ENCODE measurements around the gene TRAPPC1.
A peak's percentile ranks its signal among the peaks of the same experiment; 100 is the strongest.

The TRAPPC1 gene

DNA sequence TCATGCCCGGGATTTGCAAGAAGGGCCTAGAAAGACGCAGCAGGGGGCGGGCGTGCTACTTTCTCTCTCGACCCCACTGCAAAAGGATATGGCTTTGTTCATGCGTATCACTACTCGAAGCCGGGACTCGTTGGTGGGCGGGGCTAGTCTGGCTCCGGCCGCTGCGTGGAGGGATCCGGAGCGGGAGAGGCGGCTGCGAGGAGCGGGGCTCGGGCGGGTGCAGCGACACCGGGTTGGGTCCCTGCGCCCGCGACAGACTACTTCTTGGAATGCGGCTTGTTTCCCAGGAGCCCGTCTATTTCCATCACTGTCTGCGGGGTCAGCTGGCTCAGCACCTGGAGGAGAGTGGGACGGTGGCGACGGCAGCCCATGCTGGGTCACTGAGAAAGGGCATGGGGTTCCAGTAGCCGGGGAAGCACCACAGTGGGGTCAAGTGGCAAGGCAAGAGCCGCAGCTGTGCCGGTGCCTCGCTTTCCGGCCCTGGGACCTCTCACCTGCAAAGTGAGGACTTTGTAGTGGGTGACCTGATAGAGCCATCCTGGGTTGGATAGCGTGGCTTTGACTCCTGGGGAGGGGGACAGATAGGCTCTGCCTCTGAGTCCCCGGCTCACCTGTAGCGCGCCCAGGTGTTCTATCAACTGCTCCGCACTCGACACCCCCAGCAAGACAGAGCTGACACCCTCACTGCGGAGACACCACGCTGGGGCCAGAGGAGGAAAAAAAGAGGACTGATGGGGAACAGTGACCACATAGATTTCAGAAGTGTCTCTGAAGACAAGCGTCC, 8.7 kb downstream of the TRAPPC1 start:
- ChIA-PET POLR2A (no interaction called here), CTCF (interaction anchor here (1.3 to 2.5 kb wide), 5 partner anchors 59 to 134 kb away, joined by 4 to 9 read pairs (median 5); no protein-coding TSS in a partner anchor)
- DNase-seq (ENCODE audit: low read depth, low spot score) = no peak
- no peak for TF ChIP-seq CTCF (IDR thresholded peaks at IDR 0.05; ENCODE audit: insufficient read depth, low read length, missing control alignments)
- H3K4me3 ChIP-seq (ENCODE audit: low read depth, low read length) = peak overlapping the region; percentile 52

DNA sequence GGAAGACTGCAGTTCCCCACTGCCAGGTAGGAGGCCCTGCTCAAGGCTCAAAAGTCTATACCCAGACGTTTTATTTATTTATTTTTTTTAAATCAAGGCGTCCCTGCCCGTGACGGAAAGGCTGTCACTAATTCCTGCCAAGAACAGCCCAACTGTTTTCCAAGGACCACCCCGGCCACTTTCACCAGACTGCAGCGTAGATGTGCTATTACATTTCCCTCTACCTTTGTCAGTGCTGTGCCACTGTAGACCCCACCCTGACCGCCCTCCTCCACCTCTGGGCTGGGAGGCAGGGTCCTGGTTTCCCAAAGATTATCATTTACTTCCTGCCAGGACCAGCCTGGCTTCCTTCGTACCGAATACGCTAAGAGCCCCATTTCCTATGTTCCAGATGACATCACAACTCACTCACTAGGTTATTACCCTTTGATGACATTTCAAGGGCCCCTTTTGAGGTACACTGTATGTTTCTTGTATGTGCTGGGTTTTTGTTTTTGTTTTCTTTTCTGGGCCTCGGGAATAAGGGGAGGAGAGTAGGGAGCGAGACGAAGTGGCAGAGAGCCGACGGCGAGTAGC, 9.4 kb downstream of the TRAPPC1 start:
- no peak for TF ChIP-seq CTCF (IDR thresholded peaks at IDR 0.05; ENCODE audit: insufficient read depth, low read length, missing control alignments)
- CTCF ChIA-PET = interaction anchor here (0.9 to 2.5 kb wide), 8 partner anchors 49 to 135 kb away, joined by 3 to 9 read pairs (median 4); no protein-coding TSS in a partner anchor
- peak overlapping the region; percentile 52 for H3K4me3 ChIP-seq (ENCODE audit: low read depth, low read length)
- DNase-seq (ENCODE audit: low read depth, low spot score) = no peak
- POLR2A ChIA-PET = interaction anchor here (0.6 kb wide), 1 partner anchor 77 kb away, joined by 3 read pairs; no protein-coding TSS in a partner anchor

DNA sequence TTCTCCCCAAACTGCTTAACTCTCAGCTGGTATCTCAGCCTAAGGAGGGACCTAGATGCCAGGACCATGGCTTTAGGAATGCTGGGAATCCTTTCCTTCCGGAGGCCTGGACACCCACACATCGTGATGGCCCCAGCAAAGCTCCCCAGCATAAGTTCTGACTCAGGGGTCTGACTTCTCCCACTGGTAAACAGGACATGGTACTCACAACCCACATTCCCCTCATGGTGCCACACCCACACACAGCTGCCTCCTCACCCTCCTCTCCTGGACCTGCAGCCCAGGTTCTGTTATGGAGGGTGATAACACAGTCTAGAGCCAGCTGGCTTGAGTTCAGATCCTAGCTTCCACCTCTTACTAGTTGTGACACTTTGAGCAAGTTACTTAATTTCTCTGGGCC, 14.9 kb downstream of the TRAPPC1 start:
- no peak overlapping the region for H3K4me3 ChIP-seq (ENCODE audit: low read depth, low read length)
- CTCF ChIA-PET = interaction anchor here (0.8 to 24.3 kb wide), 13 partner anchors 9 to 174 kb away, joined by 3 to 499 read pairs (median 5); partner anchors contain the start of genes CNTROB and TRAPPC1
- POLR2A ChIA-PET = interaction anchor here (0.7 to 2.5 kb wide), 7 partner anchors 10 to 230 kb away, joined by 3 to 23 read pairs (median 5); partner anchors contain the start of genes CHD3, CNTROB, KCNAB3 and NAA38
- TF ChIP-seq CTCF (IDR thresholded peaks at IDR 0.05; ENCODE audit: insufficient read depth, low read length, missing control alignments) = no peak
- DNase-seq (ENCODE audit: low read depth, low spot score) = peak; percentile 36

DNA sequence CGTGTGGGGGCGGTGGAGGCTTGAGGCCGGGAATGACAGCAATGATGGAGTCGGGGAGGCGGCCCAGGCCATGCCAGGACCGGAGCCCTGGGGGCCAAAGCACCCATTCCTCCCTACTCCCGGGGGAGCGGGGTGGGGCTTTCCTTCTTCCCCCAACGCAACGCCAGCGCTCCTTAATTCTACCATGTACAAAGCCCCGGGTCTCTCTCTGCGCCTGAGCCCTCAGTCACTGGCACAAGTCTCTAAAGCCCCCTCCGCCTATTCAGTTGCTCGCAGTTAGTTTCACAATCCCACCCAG, 15.4 kb downstream of the TRAPPC1 start:
- no peak for TF ChIP-seq CTCF (IDR thresholded peaks at IDR 0.05; ENCODE audit: insufficient read depth, low read length, missing control alignments)
- peak overlapping the region; percentile 70 for H3K4me3 ChIP-seq (ENCODE audit: low read depth, low read length)
- POLR2A ChIA-PET = interaction anchor here (1.0 to 2.5 kb wide), 9 partner anchors 11 to 229 kb away, joined by 3 to 23 read pairs (median 5); partner anchors contain the start of genes CHD3, CNTROB, KCNAB3 and NAA38
- DNase-seq (ENCODE audit: low read depth, low spot score) = no peak
- CTCF ChIA-PET = interaction anchor here (0.8 to 24.3 kb wide), 14 partner anchors 8 to 173 kb away, joined by 3 to 499 read pairs (median 4); partner anchors contain the start of genes CNTROB and TRAPPC1

GRCh38 chr17:7915611-7916384, 15.9 kb downstream of the TRAPPC1 start, which contains the start of gene RNF227:
Gene RNF227 (minus strand): TSS chr17:7916289. CDS start chr17:7916195, 94 bp downstream.
- no peak for TF ChIP-seq CTCF (IDR thresholded peaks at IDR 0.05; ENCODE audit: insufficient read depth, low read length, missing control alignments)
- CTCF ChIA-PET = interaction anchor here (0.8 to 24.3 kb wide), 14 partner anchors 8 to 173 kb away, joined by 3 to 499 read pairs (median 4); partner anchors contain the start of genes CNTROB and TRAPPC1
- POLR2A ChIA-PET = interaction anchor here (0.6 to 2.5 kb wide), 10 partner anchors 11 to 229 kb away, joined by 3 to 23 read pairs (median 5); partner anchors contain the start of genes CHD3, CNTROB, KCNAB3 and NAA38
- peak within 1 kb of the TSS; percentile 70 for H3K4me3 ChIP-seq (ENCODE audit: low read depth, low read length)
- peak; percentile 81 for DNase-seq (ENCODE audit: low read depth, low spot score)
